K562 (cell line): ENCODE results near the gene CSRNP3. TPM values are rescaled to one million over a fixed set of nuclear protein-coding genes. Genes with fewer than 3 reads are reported as not detected.

ENCODE experiments used
- ATAC-seq: fragments of 200-7000 bp; cut with Tn5 transposase; 3 replicates; pipeline ENCODE4 v1.9.1; 2020; ENCODE audit warnings: moderate library complexity
- BruUV-seq: library from RNA; stranded (reverse); fragments of 400-500 nt; replicated peaks from 2 replicates; lab custom pipeline; 2021; lab: Mats Ljungman, UMichigan
- CTCF ChIA-PET: fragments of 300-600 bp; formaldehyde crosslinking; extraction: SDS; loops from one replicate; lab custom pipeline; 2021; ENCODE audit warnings: low intra/inter-chr PET ratio; lab: Yijun Ruan, JAX
- POLR2A ChIA-PET: fragments of 300-600, 350-650 bp; sonication (Branson Sonifier 250); formaldehyde crosslinking; extraction: SDS; loops from one replicate; lab custom pipeline; 2021; ENCODE audit warnings: antibody characterized with exemption, inconsistent platforms; lab: Yijun Ruan, JAX
- DNase-seq, 4 experiments: peaks; one replicate each; pipeline versions ENCODE4 v3.0.0 to v3.0.0-alpha.2; 2011 to 2018; ENCODE audit warnings: low spot score in 3 of 4, mixed read lengths in 3 of 4; ENCODE audit errors: extremely low read depth in 1 of 4
- FAIRE-seq: peaks from 2 replicates; lab custom pipeline; 2011; peaks lifted over from hg19 to GRCh38; lab: Jason Lieb, UNC
- H2AFZ ChIP-seq: 2 replicates; pipeline ENCODE4 v1.6.0; 2011; ENCODE audit warnings: low read depth, low read length, control low read depth, inconsistent platforms
- H3K27ac ChIP-seq: fragments of 200-600 bp; 3 replicates; pipeline ENCODE4 v1.8.0; 2011; ENCODE audit warnings: low read depth, mild to moderate bottlenecking, control low read depth, inconsistent platforms, low read length, moderate library complexity, mixed read lengths; ENCODE audit errors: extremely low read depth
- H3K27me3 ChIP-seq, 2 experiments: fragments of 300-600 bp in 1 of 2; 2 replicates in 1 of 2; 3 replicates in 1 of 2; pipeline versions ENCODE4 v1.6.0 to v1.8.0; 2011; ENCODE audit warnings: inconsistent platforms in 2 of 2, low read length in 2 of 2, mild to moderate bottlenecking in 1 of 2, mixed read lengths in 1 of 2, moderate library complexity in 1 of 2; ENCODE audit not compliant: control insufficient read depth in 2 of 2, insufficient read depth in 2 of 2
- H3K36me3 ChIP-seq: fragments of 300-600 bp; 3 replicates; pipeline ENCODE4 v1.8.0; 2011; ENCODE audit warnings: mild to moderate bottlenecking, low read length, inconsistent platforms; ENCODE audit not compliant: control insufficient read depth, insufficient read depth
- H3K4me1 ChIP-seq, 2 experiments: fragments of 200-600 bp in 1 of 2; replicated peaks in 1 of 2; 2 replicates in 1 of 2; 3 replicates in 1 of 2; pipeline versions ENCODE4 v1.5.1 to v1.8.0; 2011; ENCODE audit warnings: inconsistent platforms in 2 of 2, low read length in 2 of 2, mild to moderate bottlenecking in 1 of 2, mixed read lengths in 1 of 2, moderate library complexity in 1 of 2; ENCODE audit not compliant: control insufficient read depth in 2 of 2, insufficient read depth in 2 of 2
- H3K4me2 ChIP-seq: 2 replicates; pipeline ENCODE4 v1.6.1; 2011; ENCODE audit warnings: low read length, control low read depth, inconsistent platforms, mixed read lengths; ENCODE audit not compliant: insufficient read depth
- H3K4me3 ChIP-seq: fragments of 200-600 bp; sonication (generic), shearing (Covaris generic); 2 replicates; pipeline ENCODE4 v1.5.1; 2016; ENCODE audit warnings: control low read depth, inconsistent platforms
- H3K79me2 ChIP-seq: fragments of 200-600 bp; 3 replicates; pipeline ENCODE4 v1.8.0; 2011; ENCODE audit warnings: low read length, inconsistent platforms; ENCODE audit not compliant: control insufficient read depth, insufficient read depth
- H3K9ac ChIP-seq, 2 experiments: 2 replicates each; pipeline versions ENCODE4 v1.6.0 to v1.6.1; 2011; ENCODE audit warnings: low read depth in 2 of 2, low read length in 2 of 2, control low read depth in 1 of 2, inconsistent platforms in 1 of 2, mild to moderate bottlenecking in 1 of 2, mixed read lengths in 1 of 2; ENCODE audit not compliant: insufficient read depth in 1 of 2
- H3K9me1 ChIP-seq: one replicate; pipeline ENCODE4 v1.6.0; 2011; ENCODE audit warnings: inconsistent platforms, mild to moderate bottlenecking, low read length, moderate library complexity; ENCODE audit not compliant: control insufficient read depth, insufficient read depth
- H3K9me3 ChIP-seq: replicated peaks from 2 replicates; pipeline ENCODE4 v1.5.1; 2011; ENCODE audit warnings: low read depth, low read length, inconsistent platforms; ENCODE audit not compliant: control insufficient read depth, insufficient read depth
- H4K20me1 ChIP-seq: replicated peaks from 2 replicates; pipeline ENCODE4 v1.6.1; 2011; ENCODE audit warnings: low read length, inconsistent platforms, mixed read lengths; ENCODE audit not compliant: control insufficient read depth, insufficient read depth
- C11orf30 ChIP-seq: fragments of 450-650 bp; IDR thresholded peaks from 2 replicates; pipeline ENCODE4 v1.6.1; 2016; ENCODE audit warnings: low read depth, mild to moderate bottlenecking
- CHD2 ChIP-seq: IDR thresholded peaks from 2 replicates; pipeline ENCODE4 v1.6.1; 2011; ENCODE audit warnings: low read depth, low read length
- GATAD2A ChIP-seq: fragments of 450-650 bp; IDR thresholded peaks from 2 replicates; pipeline ENCODE4 v1.6.1; 2017
- GMEB1 ChIP-seq: fragments of 250-450 bp; sonication (Bioruptor Pico); IDR thresholded peaks from 2 replicates; pipeline ENCODE4 v1.4.0; 2020; ENCODE audit warnings: mild to moderate bottlenecking
- HCFC1 ChIP-seq: IDR thresholded peaks from 2 replicates; pipeline ENCODE4 v1.6.1; 2012; ENCODE audit warnings: low read depth, low read length, improper control_type of control experiment
- HOXB6 ChIP-seq: fragments of 250-450 bp; sonication (Bioruptor Pico); IDR thresholded peaks from 2 replicates; pipeline ENCODE4 v1.5.1; 2022; ENCODE audit warnings: mild to moderate bottlenecking, borderline replicate concordance
- MAFK ChIP-seq: IDR thresholded peaks from 2 replicates; pipeline ENCODE4 v1.6.1; 2011; ENCODE audit warnings: low read length, improper control_type of control experiment
- MIER1 ChIP-seq: fragments of 450-650 bp; IDR thresholded peaks from 2 replicates; pipeline ENCODE4 v1.6.1; 2016; ENCODE audit warnings: antibody characterized with exemption, mild to moderate bottlenecking, low read depth
- SLC30A9 ChIP-seq: fragments of 250-450 bp; sonication (Bioruptor Pico); IDR thresholded peaks from 2 replicates; pipeline ENCODE4 v1.8.0; 2022; ENCODE audit warnings: mild to moderate bottlenecking, moderate library complexity
- ZNF780A ChIP-seq: fragments of 250-450 bp; sonication (Bioruptor Pico); IDR thresholded peaks from 2 replicates; pipeline ENCODE4 v1.5.0; 2021; ENCODE audit warnings: mild to moderate bottlenecking
- WGBS: fragments of 100-300 bp; shearing (Covaris generic); methylation state at CpG from one replicate; pipeline ENCODE4 v1.1.6; 2016; ENCODE audit warnings: low coverage, mixed read lengths; ENCODE audit not compliant: insufficient coverage; ENCODE audit errors: missing lambda C conversion rate; 5-methylcytosine and 5-hydroxymethylcytosine counted together
- in situ Hi-C: fragments of 300-500 bp; cut with MboI; formaldehyde crosslinking; loops from 4 replicates; pipeline ENCODE4 v1.15.0; 2018; ENCODE audit warnings: inconsistent platforms, mixed read lengths
- intact Hi-C: fragments of 100-400 bp; cut with micrococcal nuclease; formaldehyde crosslinking; loops from 2 replicates; pipeline ENCODE4 v1.14.2; 2022
- polyA plus RNA-seq, 8 experiments: library from polyadenylated mRNA; depleted of rRNA in 4 of 8; stranded (reverse) in 5 of 8; unstranded in 3 of 8; fragments of >200 nt; fragmentation: Nextera tagmentation in 2 of 8; fragmentation: Illumina TruSeq in 1 of 8; extraction: Ambion mirVana in 2 of 8; extraction: Trizol in 1 of 8; gene quantifications; 2 replicates each; pipeline versions ENCODE4 v1.2.1 to v1.2.3, GENCODE V29; 2011 to 2014; ENCODE audit warnings: inconsistent platforms in 1 of 8, missing spikeins in 1 of 8
- total RNA-seq, 7 experiments: library from RNA; depleted of rRNA in 6 of 7; stranded (reverse); fragments of >200 nt in 6 of 7; fragmentation: Illumina TruSeq in 2 of 7; extraction: Trizol in 2 of 7; gene quantifications; 2 replicates each; pipeline versions ENCODE4 v1.2.1 to v1.2.3, GENCODE V29; 2011 to 2021; ENCODE audit warnings: low replicate concordance in 1 of 7
- TF ChIP-seq, protein P1 (sequence below): fragments of 250-450 bp; sonication (Bioruptor Pico); IDR thresholded peaks from 2 replicates; pipeline ENCODE4 v1.4.0; 2020

Gene CSRNP3
- total and polyA plus RNA-seq, 9 of the 15 experiments (the other 6 are each of a cell fraction or from before 2014, with no cell fraction given): not detected

- WGBS: 2% methylated on average over 6 of the region's 6 CpGs
- Histone ChIP-seq H3K9me3 (no peaks in the 10 kb centered on the region), H3K4me3 (no peak overlapping the region), H3K4me2 (no peak overlapping the region), H3K79me2 (no peaks in the 10 kb centered on the region), H3K9me1 (no peaks in the 10 kb centered on the region), H3K27ac (no peak overlapping the region), H4K20me1 (no peaks in the 10 kb centered on the region), H3K27me3 (no peaks in the 10 kb centered on the region), H3K9ac (no peak overlapping the region), H3K36me3 (no peaks in the 10 kb centered on the region)
- FAIRE-seq (no peak), DNase-seq (no peak), ATAC-seq (no peak)
- intact Hi-C loops: no loop called here
- in situ Hi-C loops: no loop called here
- POLR2A ChIA-PET: no interaction called here
- CTCF ChIA-PET: no interaction called here
- no peak for TF ChIP-seq SLC30A9 (CRISPR knock-in tag)
- no peak for TF ChIP-seq HOXB6 (CRISPR knock-in tag)
- no peak for TF ChIP-seq GMEB1 (CRISPR knock-in tag)
- no peak for TF ChIP-seq GATAD2A
- TF ChIP-seq MIER1: no peak
- TF ChIP-seq, all 486 proteins: peak for 0
- Histone ChIP-seq H3K4me1 (no peaks in the 10 kb centered on the region), H2AFZ (no peak overlapping the region)
- no TSS peak for BruUV-seq
These were observed 140.2 kb downstream of the CSRNP3 start for GRCh38 chr2:165609672-165610071.

GRCh38 chr2:165610591-165611029, 141.1 kb downstream of the CSRNP3 start:
- no peak overlapping the region for H2AFZ ChIP-seq
- in situ Hi-C loops (no loop called here), intact Hi-C loops (no loop called here)
- FAIRE-seq (no peak), DNase-seq (no peak), ATAC-seq (no peak)
- H3K4me3 ChIP-seq: no peak overlapping the region
- no peak overlapping the region for H3K27ac ChIP-seq
- H3K27me3 ChIP-seq: no peaks in the 10 kb centered on the region
- WGBS: 0% methylated on average over 6 of the region's 6 CpGs
- no TSS peak for BruUV-seq
- H4K20me1 ChIP-seq: no peaks in the 10 kb centered on the region
- no peak overlapping the region for H3K9ac ChIP-seq
- CTCF ChIA-PET: no interaction called here
- no peak overlapping the region for H3K4me2 ChIP-seq
- H3K36me3 ChIP-seq: no peaks in the 10 kb centered on the region
- POLR2A ChIA-PET: no interaction called here
- H3K4me1 ChIP-seq: no peaks in the 10 kb centered on the region
- H3K79me2 ChIP-seq: no peaks in the 10 kb centered on the region
- H3K9me1 ChIP-seq: no peaks in the 10 kb centered on the region
- H3K9me3 ChIP-seq: no peaks in the 10 kb centered on the region
- TF ChIP-seq MAFK: no peak
- no peak for TF ChIP-seq CHD2
- TF ChIP-seq, protein P1, sequence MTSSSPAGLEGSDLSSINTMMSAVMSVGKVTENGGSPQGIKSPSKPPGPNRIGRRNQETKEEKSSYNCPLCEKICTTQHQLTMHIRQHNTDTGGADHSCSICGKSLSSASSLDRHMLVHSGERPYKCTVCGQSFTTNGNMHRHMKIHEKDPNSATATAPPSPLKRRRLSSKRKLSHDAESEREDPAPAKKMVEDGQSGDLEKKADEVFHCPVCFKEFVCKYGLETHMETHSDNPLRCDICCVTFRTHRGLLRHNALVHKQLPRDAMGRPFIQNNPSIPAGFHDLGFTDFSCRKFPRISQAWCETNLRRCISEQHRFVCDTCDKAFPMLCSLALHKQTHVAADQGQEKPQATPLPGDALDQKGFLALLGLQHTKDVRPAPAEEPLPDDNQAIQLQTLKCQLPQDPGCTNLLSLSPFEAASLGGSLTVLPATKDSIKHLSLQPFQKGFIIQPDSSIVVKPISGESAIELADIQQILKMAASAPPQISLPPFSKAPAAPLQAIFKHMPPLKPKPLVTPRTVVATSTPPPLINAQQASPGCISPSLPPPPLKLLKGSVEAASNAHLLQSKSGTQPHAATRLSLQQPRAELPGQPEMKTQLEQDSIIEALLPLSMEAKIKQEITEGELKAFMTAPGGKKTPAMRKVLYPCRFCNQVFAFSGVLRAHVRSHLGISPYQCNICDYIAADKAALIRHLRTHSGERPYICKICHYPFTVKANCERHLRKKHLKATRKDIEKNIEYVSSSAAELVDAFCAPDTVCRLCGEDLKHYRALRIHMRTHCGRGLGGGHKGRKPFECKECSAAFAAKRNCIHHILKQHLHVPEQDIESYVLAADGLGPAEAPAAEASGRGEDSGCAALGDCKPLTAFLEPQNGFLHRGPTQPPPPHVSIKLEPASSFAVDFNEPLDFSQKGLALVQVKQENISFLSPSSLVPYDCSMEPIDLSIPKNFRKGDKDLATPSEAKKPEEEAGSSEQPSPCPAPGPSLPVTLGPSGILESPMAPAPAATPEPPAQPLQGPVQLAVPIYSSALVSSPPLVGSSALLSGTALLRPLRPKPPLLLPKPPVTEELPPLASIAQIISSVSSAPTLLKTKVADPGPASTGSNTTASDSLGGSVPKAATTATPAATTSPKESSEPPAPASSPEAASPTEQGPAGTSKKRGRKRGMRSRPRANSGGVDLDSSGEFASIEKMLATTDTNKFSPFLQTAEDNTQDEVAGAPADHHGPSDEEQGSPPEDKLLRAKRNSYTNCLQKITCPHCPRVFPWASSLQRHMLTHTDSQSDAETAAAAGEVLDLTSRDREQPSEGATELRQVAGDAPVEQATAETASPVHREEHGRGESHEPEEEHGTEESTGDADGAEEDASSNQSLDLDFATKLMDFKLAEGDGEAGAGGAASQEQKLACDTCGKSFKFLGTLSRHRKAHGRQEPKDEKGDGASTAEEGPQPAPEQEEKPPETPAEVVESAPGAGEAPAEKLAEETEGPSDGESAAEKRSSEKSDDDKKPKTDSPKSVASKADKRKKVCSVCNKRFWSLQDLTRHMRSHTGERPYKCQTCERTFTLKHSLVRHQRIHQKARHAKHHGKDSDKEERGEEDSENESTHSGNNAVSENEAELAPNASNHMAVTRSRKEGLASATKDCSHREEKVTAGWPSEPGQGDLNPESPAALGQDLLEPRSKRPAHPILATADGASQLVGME (CRISPR knock-in tag): no peak
- TF ChIP-seq ZNF780A (CRISPR knock-in tag): no peak
- no peak for TF ChIP-seq C11orf30
- no peak for TF ChIP-seq HCFC1
